HUES64 (cell line): Measurements from ENCODE around the gene ACP4.

ENCODE experiments used
- H3K27ac ChIP-seq: 2 replicates; pipeline ENCODE4 v1.7.0; 2013; ENCODE audit warnings: low read depth, low read length, inconsistent platforms
- H3K27me3 ChIP-seq: 2 replicates; pipeline ENCODE4 v1.6.1; 2013; ENCODE audit warnings: mild to moderate bottlenecking, low read length; ENCODE audit not compliant: insufficient read depth
- H3K36me3 ChIP-seq: 2 replicates; pipeline ENCODE4 v1.6.1; 2013; ENCODE audit warnings: mild to moderate bottlenecking, low read length; ENCODE audit not compliant: insufficient read depth
- H3K4me1 ChIP-seq: 2 replicates; pipeline ENCODE4 v1.6.1; 2013; ENCODE audit warnings: mild to moderate bottlenecking, low read length, moderate library complexity; ENCODE audit not compliant: insufficient read depth
- H3K4me3 ChIP-seq: 2 replicates; pipeline ENCODE4 v1.5.1; 2013; ENCODE audit warnings: mild to moderate bottlenecking, low read length, moderate library complexity
- H3K9ac ChIP-seq: 2 replicates; pipeline ENCODE4 v1.6.1; 2013; ENCODE audit warnings: mild to moderate bottlenecking, low read depth, low read length
- H3K9me3 ChIP-seq: 2 replicates; pipeline ENCODE4 v1.6.1; 2013; ENCODE audit warnings: low read depth, low read length; ENCODE audit not compliant: insufficient read depth
- WGBS: fragments of 150-250, 120-280 bp; methylation state at CpG from one replicate; pipeline ENCODE4 v1.1.7; 2013; ENCODE audit warnings: missing lambda C conversion rate; 5-methylcytosine and 5-hydroxymethylcytosine counted together

Gene ACP4

GRCh38 chr19:50826492-50827240, 36.5 kb downstream of the ACP4 start:
- Histone ChIP-seq H3K27ac (no peak overlapping the region), H3K9me3 (no peaks in the 10 kb centered on the region), H3K9ac (no peak overlapping the region), H3K27me3 (peaks cover 21% of the 10 kb centered on the region), H3K4me1 (no peaks in the 10 kb centered on the region), H3K36me3 (no peaks in the 10 kb centered on the region), H3K4me3 (no peak overlapping the region)
- WGBS, result 91% methylated on average over 43 of the region's 43 CpGs

DNA sequence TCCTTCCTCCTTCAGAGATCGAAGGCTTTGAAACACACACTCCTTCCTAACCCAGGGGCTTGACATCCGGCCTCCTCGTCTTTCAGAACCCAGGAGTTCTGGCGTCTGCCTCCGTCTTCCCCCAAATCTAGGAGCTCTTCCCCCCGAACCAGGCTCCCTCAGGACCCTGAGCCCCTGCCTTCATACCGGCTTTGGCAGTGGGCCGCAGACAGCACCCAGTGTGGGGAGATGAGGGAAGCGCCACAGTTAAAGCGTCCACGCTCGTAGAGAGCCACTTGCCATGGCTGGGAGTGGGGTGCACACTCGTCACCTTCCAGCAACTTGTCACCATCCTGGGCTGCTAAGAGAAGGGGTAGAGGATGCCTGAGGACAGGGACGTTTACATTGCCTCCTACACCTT, 37.3 kb downstream of the ACP4 start:
- peaks cover 13% of the 10 kb centered on the region for H3K27me3 ChIP-seq
- H3K9ac ChIP-seq, result no peak overlapping the region
- no peaks in the 10 kb centered on the region for H3K36me3 ChIP-seq
- no peaks in the 10 kb centered on the region for H3K9me3 ChIP-seq
- no peak overlapping the region for H3K27ac ChIP-seq
- H3K4me3 ChIP-seq, result no peak overlapping the region
- 95% methylated on average over 12 of the region's 14 CpGs for WGBS
- H3K4me1 ChIP-seq, result no peaks in the 10 kb centered on the region

GRCh38 chr19:50829801-50830200, 39.6 kb downstream of the ACP4 start:
- peaks cover 12% of the 10 kb centered on the region for H3K27me3 ChIP-seq
- H3K9me3 ChIP-seq, result no peaks in the 10 kb centered on the region
- H3K4me1 ChIP-seq, result no peaks in the 10 kb centered on the region
- H3K36me3 ChIP-seq, result no peaks in the 10 kb centered on the region
- H3K27ac ChIP-seq, result no peak overlapping the region
- no peak overlapping the region for H3K9ac ChIP-seq
- 89% methylated on average over 5 of the region's 5 CpGs for WGBS
- no peak overlapping the region for H3K4me3 ChIP-seq

DNA sequence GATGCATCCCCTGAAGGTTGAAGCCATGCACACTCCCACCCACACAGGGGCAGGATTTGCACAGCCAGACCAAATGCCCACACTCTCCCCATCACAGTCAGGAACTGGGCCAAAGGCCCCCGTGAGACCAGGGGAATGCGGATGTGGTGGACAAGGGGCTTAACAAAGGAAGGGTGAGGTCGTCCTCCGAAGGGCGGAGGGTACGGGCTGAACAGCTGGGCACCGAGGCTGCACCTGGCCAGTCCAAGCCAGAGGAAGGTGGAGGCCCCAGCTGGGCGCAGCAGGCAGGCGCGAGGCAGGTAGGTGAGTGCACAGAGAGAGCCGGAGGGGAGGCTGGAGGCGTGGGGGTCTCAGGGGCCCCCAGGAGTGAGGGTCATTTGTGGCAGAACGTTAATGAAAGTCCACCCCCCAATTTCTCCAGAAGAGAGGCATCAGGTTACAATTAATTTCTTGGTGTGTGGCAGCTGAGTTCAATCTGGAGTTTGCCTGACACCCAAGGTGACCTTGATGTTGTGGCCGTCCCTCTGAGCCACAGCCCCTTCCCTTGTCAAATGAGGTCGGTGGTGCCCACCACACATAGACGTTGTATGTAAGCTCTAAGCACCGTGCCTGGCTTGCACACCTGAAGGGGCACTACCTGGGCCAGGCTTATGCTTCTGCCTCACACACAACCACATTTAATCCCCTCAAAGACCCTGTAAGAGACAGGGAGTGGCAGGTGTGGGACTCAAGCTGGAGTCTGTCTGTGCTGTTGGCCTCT, 40.2 kb downstream of the ACP4 start:
- Histone ChIP-seq H3K9ac (no peak overlapping the region), H3K4me1 (no peaks in the 10 kb centered on the region), H3K4me3 (no peak overlapping the region), H3K36me3 (no peaks in the 10 kb centered on the region), H3K27me3 (peaks cover 19% of the 10 kb centered on the region), H3K9me3 (no peaks in the 10 kb centered on the region), H3K27ac (no peak overlapping the region)
- WGBS, result 71% methylated on average over 13 of the region's 17 CpGs

- WGBS, result 74% methylated on average over 7 of the region's 7 CpGs
- Histone ChIP-seq H3K36me3 (no peaks in the 10 kb centered on the region), H3K9me3 (no peaks in the 10 kb centered on the region), H3K4me3 (no peak overlapping the region), H3K27ac (no peak overlapping the region), H3K9ac (no peak overlapping the region), H3K27me3 (peaks cover 22% of the 10 kb centered on the region), H3K4me1 (no peaks in the 10 kb centered on the region)
These were observed 40.8 kb downstream of the ACP4 start for GRCh38 chr19:50831026-50831396.

DNA sequence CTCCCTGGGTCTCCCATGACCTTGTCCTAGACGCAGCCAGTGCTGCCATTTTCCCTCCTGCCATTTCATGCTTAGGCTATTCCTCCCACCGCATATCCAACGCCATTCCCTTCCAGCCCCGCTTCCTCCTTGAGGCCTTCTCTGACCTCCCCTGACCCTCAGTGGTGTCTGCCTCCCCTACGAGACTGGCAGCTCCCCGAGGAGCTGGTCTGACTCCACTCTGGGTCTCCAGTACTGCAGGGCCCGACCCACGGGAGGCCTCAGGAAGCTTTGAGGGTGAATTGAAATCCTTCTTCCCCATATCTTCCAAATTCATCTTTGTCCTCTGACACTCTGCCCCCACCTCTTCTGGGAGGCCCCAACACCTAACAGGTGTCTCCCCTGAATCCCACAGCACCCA, 42.5 kb downstream of the ACP4 start:
- Histone ChIP-seq H3K9me3 (no peaks in the 10 kb centered on the region), H3K4me1 (no peaks in the 10 kb centered on the region), H3K27ac (no peak overlapping the region), H3K9ac (no peak overlapping the region), H3K27me3 (peaks cover 35% of the 10 kb centered on the region), H3K36me3 (no peaks in the 10 kb centered on the region), H3K4me3 (no peak overlapping the region)
- 91% methylated on average over 8 of the region's 8 CpGs for WGBS

GRCh38 chr19:50833117-50833801, 43.0 kb downstream of the ACP4 start, which contains the start of gene KLK15:
TSS of gene KLK15 (minus strand) at chr19:50833574. CDS start at chr19:50831492, 2,082 bp downstream.
- WGBS, result 75% methylated on average over 8 of the region's 8 CpGs

DNA sequence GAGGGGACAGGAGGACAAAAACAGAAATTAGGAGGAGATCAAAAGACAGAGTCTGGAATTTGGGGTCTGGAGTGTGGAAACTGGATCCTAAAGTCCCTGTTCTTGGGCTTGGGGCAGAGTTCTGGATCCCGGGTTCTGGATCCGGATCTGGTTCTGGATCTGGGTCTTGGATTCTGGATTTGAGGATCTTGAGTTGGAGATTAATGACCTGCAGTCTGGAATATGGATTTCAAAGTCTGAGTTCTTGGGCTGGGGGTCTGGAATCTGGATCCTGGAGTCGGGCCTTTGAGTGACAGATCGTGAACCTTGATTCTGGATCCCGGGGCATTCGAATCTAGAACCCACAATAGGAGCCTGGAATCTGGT, 43.6 kb downstream of the ACP4 start:
- Histone ChIP-seq H3K4me1 (no peaks in the 10 kb centered on the region), H3K9me3 (no peaks in the 10 kb centered on the region), H3K4me3 (no peak overlapping the region), H3K27me3 (peaks cover 35% of the 10 kb centered on the region), H3K36me3 (no peaks in the 10 kb centered on the region), H3K27ac (no peak overlapping the region), H3K9ac (no peak overlapping the region)
- WGBS, result 90% methylated on average over 6 of the region's 6 CpGs

More at GRCh38 chr19:50833117-50833801, 43.0 kb downstream of the ACP4 start, which contains the start of gene KLK15:
- no peaks in the 10 kb centered on the region for H3K9me3 ChIP-seq
- H3K36me3 ChIP-seq, result no peaks in the 10 kb centered on the region
- peaks cover 35% of the 10 kb centered on the region for H3K27me3 ChIP-seq
- no peak within 1 kb of the TSS for H3K4me3 ChIP-seq
- H3K27ac ChIP-seq, result no peak within 1 kb of the TSS
- H3K9ac ChIP-seq, result no peak within 1 kb of the TSS
- H3K4me1 ChIP-seq, result no peaks in the 10 kb centered on the region

GRCh38 chr19:50835103-50835784, 45.0 kb downstream of the ACP4 start:
- WGBS, result 35% methylated on average over 13 of the region's 13 CpGs
- Histone ChIP-seq H3K36me3 (no peaks in the 10 kb centered on the region), H3K4me3 (peak overlapping the region; percentile 75), H3K9me3 (no peaks in the 10 kb centered on the region), H3K9ac (peak overlapping the region; percentile 56), H3K27me3 (peaks cover 35% of the 10 kb centered on the region), H3K4me1 (no peaks in the 10 kb centered on the region), H3K27ac (no peak overlapping the region)

GRCh38 chr19:50835785-50836542, 45.7 kb downstream of the ACP4 start:
- H3K9me3 ChIP-seq, result no peaks in the 10 kb centered on the region
- no peak overlapping the region for H3K27ac ChIP-seq
- H3K27me3 ChIP-seq, result peaks cover 36% of the 10 kb centered on the region
- peak overlapping the region; percentile 56 for H3K9ac ChIP-seq
- no peaks in the 10 kb centered on the region for H3K36me3 ChIP-seq
- no peaks in the 10 kb centered on the region for H3K4me1 ChIP-seq
- peak overlapping the region; percentile 75 for H3K4me3 ChIP-seq
- 7% methylated on average over 67 of the region's 67 CpGs for WGBS
